NCI-H146 treated with DMSO at 0.1 percent for 48 hours (cell line): ENCODE results near the gene DCDC2.
"Not testable (repeated sequence)": the region's sequence is repeated elsewhere in the genome, so short reads cannot be mapped to it uniquely, and the experiment has no call there.

Source experiments
- DNase-seq: peaks from one replicate; lab custom pipeline; 2025; ENCODE audit not compliant: unreplicated experiment; lab: John Stamatoyannopoulos, UW

DCDC2 gene

GRCh38 chr6:24357336-24358218 is at the start of gene DCDC2:
Gene DCDC2, minus strand, starts transcription at chr6:24358059. Its CDS starts 309 bp downstream, at chr6:24357750.
- no peak for DNase-seq

- DNase-seq, result no peak
These were observed 47.4 kb upstream of the DCDC2 start for GRCh38 chr6:24405262-24405661.

- no peak for DNase-seq
These were observed 45.6 kb upstream of the DCDC2 start for GRCh38 chr6:24403501-24403824.

- DNase-seq, result peak; percentile 92
These were observed 45.0 kb upstream of the DCDC2 start, which contains the start of gene MRS2 for GRCh38 chr6:24402697-24403500. Gene MRS2, plus strand, starts transcription at chr6:24402936. Its CDS starts 111 bp downstream, at chr6:24403047.

GRCh38 chr6:24401458-24401857 is 43.6 kb upstream of the DCDC2 start:
- no peak for DNase-seq

GRCh38 chr6:24400045-24401039 is 42.5 kb upstream of the DCDC2 start:
- peak; percentile 16 for DNase-seq

- DNase-seq, result no peak
These were observed 39.8 kb upstream of the DCDC2 start for GRCh38 chr6:24397631-24398030.

GRCh38 chr6:24396824-24397223 is 39.0 kb upstream of the DCDC2 start:
- DNase-seq, result no peak

GRCh38 chr6:24394780-24395437 is 37.0 kb upstream of the DCDC2 start:
- DNase-seq, result no peak

- DNase-seq, result no peak
These were observed 36.4 kb upstream of the DCDC2 start for GRCh38 chr6:24394061-24394779.

- no peak for DNase-seq
These were observed 34.0 kb upstream of the DCDC2 start for GRCh38 chr6:24391756-24392405.

GRCh38 chr6:24391208-24391607 is 33.3 kb upstream of the DCDC2 start:
- no peak for DNase-seq

- DNase-seq, result no peak
These were observed 30.0 kb upstream of the DCDC2 start for GRCh38 chr6:24387818-24388217.

- no peak for DNase-seq
These were observed 27.8 kb upstream of the DCDC2 start for GRCh38 chr6:24385536-24386269.

- DNase-seq, result not testable (repeated sequence)
These were observed 26.7 kb upstream of the DCDC2 start for GRCh38 chr6:24384369-24385130.

GRCh38 chr6:24382891-24383494 is 25.1 kb upstream of the DCDC2 start:
- not testable (repeated sequence) for DNase-seq

GRCh38 chr6:24382220-24382540 is 24.3 kb upstream of the DCDC2 start:
- DNase-seq, result no peak
